ENCODE measurements around the gene FBLIM1.

Gene FBLIM1

GRCh38 chr1:15748690-15749398 is 9.8 kb upstream of the FBLIM1 start:
- no peak for DNase-seq

GRCh38 chr1:15749399-15750291 is 8.9 kb upstream of the FBLIM1 start:
- DNase-seq: no peak

DNA sequence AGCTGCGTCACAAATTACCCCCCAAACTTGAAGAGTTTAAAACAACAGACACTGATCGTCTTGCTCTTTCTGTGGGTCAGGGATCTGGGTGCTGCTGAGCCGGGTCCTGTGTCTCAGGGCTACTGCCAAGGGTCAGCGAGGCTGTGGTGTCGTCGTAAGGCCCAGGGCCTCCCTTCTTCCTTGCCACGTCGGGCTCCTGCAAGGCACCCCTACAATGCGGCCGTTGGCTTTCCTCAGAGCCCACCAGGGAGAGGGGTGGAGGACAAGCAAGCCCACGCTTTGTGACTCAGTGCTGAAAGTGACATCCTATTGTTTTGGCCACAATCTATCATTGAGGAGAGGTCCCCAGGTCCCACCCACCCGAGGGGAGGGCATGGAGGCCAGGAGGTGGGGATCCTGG is 7.7 kb upstream of the FBLIM1 start:
- no peak for DNase-seq

DNA sequence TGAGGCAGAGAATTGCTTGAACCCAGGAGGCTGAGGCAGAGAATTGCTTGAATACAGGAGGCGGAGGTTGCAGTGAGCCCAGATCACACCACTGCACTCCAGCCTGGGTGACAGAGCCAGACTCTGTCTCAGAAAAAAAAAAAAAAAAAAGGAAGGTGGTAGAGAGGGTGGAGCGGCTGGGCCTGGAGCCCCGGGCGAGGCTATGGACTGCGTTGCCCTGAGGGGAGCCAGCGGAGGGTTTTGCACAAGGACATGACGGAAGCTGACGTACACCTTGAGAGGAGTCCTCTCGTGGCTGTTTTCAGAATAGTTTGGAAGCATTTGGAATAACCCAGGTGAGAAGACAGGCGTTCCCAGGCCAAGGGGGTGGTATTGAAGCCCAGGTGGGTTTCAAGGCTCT is 6.9 kb upstream of the FBLIM1 start:
- no peak for DNase-seq

DNA sequence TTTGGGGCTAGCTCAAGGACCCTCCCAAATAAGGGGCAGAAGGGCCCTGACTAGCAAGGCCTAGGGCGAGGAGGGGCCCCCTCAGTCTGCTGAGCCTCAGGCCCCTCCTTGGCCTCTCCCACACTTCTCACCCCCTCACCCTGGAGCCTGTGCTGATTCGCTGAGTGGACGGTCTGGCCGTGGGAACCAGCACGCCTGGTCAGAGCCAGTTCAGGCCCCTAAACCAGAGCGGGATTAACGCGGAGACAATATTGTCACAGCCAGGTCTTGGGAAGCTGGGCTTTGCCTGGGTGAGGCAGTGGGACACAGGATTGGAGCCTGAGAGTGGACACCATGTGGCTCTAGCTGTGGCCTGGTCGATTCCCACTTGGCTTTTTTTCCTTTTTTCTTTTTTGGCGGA is 4.8 kb upstream of the FBLIM1 start:
- no peak for DNase-seq

GRCh38 chr1:15755021-15755645 is 3.5 kb upstream of the FBLIM1 start:
- DNase-seq: no peak

DNA sequence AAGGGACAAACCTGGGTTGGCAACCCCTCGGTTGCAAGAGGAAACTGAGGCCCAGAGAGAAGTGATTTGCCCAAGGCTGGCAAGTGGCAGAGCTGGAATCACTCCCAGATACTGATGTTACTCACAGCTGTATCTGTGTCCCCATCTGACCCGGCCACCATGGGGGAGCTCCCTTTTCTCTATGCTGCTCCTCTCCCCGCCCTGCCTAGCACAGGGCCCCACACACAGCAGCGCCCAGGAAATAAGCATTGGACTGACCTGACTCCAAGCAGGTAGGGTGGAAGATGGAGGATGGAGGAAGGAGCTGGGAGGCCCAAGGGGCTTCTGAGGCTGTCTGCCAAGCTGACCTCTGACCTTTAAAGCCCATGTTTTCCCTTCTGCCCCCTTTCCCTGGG is 3.0 kb upstream of the FBLIM1 start:
- DNase-seq: no peak

DNA sequence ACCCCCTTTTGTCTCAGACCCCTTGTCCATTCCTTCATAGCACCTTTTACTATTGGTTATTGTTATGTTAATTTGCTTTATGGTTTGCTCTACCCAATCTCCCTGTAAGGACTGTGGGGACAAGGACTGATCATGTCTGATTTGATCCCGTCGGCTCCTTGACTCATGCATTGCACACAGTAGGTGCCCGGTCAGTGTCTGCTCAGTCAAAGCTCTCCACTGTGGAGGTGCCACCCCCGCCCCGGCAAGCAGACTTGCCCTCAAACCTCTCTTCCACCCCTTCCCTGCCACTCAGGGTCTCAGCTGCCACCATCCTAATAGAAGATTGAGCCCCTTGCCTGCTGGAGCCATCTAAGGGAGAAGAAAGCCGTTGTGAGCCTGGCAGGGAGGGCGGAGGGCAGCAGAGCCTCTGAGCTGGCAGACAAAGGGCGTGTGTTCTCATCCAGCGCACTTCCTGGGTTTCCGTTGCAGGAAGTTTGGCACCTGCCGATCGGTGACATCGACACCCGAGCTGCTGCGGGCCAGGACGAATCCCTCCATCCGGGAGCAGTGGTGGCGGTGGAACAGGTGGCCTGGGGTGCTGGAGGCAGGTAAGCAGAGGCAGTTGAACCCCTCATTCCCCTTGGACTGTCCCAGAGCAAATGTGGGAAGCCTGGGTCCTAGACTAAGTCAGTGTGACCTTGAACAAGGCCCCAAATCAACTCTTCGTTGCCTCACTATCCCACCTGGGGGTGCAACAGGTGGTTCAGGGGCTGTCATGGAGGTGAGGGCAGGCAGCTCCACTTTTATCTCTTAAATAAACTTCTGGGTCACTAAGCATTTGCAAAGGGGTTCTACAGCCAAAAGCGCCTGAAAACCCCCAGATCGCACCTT is 2.2 kb upstream of the FBLIM1 start:
- DNase-seq: no peak

DNA sequence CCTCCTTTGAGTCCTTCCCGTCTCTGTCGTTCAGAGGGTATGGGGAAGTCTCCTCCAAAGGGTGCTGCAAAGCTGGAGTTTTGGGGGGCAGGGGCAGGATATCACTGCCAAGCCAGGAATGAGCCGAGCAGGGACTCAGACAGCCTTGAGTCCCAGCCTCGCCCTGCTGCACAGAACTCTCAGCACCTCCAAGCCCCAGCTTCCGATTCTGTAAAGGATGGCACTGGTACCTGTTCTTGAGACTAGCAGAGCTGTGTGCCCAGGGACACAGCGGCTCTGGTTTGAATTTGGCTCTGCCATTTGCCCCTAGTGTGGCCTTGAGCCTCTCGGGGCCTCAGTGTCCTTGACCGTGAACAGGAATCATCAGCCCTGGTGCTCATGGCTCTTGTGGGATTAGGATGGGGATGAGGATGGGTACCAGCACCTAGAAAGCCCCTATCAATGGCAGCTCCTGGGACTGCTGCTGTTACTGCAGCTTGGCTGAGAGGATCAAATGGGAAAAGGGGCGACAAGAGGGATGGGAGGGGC is 1.5 kb upstream of the FBLIM1 start:
- no peak for DNase-seq

GRCh38 chr1:15757575-15758342 is 836 bp upstream of the FBLIM1 start:
- DNase-seq: no peak

GRCh38 chr1:15758953-15759661 is 512 bp downstream of the FBLIM1 start:
- DNase-seq: no peak

- DNase-seq: no peak
Measured at GRCh38 chr1:15760520-15761211, 2.1 kb downstream of the FBLIM1 start.

GRCh38 chr1:15761366-15762128 is 3.0 kb downstream of the FBLIM1 start:
- DNase-seq: no peak

DNA sequence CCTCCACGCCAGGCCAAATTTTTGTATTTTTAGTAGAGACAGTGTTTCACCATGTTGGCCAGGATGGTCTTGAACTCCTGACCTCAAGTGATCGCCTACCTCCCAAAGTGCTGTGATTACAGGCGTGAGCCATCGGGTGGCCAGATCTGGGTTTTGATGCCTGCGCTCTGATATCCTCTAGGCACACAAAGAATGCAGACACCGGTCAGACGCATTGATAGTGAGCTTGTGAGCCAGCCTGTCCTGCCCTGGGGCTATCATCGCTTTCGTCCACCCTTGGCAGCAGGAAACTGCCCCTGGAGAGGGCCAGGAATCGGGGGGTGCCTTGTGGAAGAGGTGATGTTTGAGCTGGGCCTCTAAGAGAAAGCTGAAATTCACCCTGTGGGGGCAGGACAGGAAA is 4.0 kb downstream of the FBLIM1 start:
- DNase-seq: no peak

GRCh38 chr1:15764269-15764764 is 5.7 kb downstream of the FBLIM1 start:
- no peak for DNase-seq

- no peak for DNase-seq
Measured at GRCh38 chr1:15764890-15765289, 6.3 kb downstream of the FBLIM1 start.

DNA sequence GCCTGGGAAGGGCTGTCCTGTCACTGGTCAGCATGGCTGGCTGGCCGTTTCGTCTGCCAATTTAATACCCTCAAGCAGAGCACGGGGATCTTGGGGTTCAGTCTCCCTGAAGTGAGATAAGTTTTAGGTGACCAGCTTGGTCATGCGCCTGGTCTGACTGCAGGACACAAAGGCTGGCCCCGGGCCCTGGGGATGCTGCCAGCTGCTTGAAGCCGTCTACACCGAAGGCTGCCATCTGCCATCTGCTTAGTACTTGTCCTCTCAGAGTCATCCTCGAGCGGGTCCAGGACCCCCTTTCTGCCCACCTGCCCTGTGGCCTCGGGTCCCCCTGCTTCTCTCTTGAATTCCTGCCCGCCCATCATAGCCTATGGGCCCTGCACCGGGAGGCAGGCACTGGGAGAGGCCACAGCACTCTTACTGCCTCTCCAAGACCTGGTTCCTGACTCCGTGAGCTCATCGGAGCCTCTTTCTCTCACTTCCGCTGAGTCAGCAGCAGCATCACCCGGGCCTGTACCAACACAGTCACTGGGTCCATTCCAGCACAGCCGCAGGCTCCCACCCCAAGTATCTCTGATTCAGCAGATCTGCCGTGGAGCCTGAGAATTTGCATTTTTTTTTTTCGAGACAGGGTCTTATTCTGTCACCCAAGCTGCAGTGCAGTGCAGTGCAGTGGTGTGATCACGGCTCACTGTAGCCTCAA is 7.0 kb downstream of the FBLIM1 start:
- no peak for DNase-seq

GRCh38 chr1:15767941-15768340 is 9.3 kb downstream of the FBLIM1 start:
- no peak for DNase-seq

- DNase-seq: no peak
Measured at GRCh38 chr1:15768388-15768787, 9.8 kb downstream of the FBLIM1 start.

Measured in effector CD4-positive, alpha-beta T cell (primary cell).